ENCODE measurements around the gene ANKEF1.
"Not testable (repeated sequence)": the region's sequence is repeated elsewhere in the genome, so short reads cannot be mapped to it uniquely, and the experiment has no call there.

Gene ANKEF1

DNA sequence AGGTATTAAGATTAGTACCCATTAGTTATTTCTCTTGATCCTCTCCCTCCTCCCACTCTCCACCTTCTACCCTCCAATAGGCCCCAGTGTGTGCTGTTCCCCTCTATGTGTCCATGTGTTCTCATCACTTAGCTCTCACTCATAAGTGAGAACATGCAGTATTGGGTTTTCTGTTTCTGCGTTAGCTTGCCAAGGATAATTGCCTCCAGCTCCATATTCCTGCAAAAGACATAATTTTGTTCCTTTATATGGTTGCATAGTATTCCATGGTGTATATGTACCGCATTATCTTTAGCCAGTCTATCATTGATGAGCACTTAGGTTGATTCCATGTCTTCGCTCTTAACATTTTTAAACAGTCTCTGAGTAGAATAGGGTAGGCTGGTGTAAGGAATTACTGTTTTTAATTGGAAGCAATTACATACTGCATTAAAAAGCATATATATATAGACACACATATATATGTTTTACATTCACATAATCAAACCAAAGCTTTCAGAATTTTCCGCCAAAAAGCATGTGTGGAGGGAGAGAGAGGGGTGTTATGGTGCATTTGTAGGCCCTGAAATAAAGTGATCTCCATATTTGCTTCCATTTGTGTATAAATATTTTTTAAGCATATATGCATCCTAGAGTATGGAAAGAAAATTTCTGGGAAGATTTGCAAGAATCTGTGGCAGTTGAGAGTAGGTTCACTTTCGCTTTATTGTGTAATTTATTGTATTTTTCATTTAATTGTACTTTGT lies 709 bp upstream of the ANKEF1 start:
- no peak for DNase-seq (ENCODE audit: low read depth)

DNA sequence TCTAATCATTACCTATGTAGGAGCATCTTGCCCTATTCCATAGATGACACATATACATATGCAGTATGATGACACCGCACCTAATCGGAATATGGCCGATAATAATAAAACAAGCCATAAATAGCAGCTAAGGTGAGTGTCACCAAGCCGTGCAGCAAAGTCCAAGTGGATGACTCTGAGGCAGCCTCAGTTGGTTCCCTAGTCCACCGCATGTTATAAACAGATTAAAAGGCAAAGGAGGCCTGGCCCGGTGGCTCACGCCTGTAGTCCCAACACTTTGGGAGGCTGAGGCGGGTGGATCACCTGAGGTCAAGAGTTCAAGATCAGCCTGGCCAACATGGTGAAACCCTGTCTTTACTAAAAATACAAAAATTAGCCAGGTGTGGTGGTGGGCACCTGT lies 1.5 kb downstream of the ANKEF1 start:
- not testable (repeated sequence) for DNase-seq (ENCODE audit: low read depth)

DNA sequence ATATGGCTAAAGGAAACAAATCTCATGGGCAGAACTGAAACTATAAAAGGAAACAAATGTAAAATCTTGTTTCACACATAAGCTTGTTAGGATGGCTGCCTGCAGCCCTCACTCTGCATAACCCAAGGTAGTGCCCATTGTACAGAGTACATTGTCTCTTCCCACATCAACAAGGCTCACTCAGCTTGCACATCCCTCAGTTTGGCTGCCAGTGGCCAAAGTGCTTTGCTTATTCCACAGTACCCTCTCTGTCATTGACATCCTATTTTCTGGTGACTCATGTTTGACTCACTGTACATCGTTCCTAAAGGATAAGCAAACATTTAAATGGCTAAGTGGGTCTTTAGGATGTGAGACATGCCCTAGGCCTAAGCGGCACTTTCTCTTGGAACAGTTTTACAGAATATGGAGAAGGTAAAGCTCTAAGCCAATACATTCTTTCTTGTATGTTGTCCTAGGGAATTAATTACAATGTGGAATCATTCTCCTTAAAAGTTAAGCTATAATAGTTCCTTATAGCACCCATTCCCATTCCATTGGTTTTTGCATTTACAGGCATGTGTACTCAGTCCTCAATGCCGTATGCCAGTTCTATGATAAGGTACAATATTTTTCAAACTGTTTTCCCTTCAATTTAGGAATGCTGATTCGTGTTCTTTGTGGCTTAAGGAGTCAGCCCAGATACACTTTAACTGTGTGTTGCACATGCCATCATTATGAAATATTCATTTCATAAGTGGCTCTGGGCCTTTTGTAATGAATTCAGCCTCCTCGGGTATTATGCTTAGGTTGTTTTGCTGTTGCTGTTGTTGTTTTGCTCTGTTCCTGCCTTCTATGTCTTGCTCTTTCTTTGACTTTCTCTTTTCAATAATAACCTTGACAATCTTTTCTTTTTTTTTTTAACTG lies 5.5 kb downstream of the ANKEF1 start:
- DNase-seq (ENCODE audit: low read depth): no peak

DNA sequence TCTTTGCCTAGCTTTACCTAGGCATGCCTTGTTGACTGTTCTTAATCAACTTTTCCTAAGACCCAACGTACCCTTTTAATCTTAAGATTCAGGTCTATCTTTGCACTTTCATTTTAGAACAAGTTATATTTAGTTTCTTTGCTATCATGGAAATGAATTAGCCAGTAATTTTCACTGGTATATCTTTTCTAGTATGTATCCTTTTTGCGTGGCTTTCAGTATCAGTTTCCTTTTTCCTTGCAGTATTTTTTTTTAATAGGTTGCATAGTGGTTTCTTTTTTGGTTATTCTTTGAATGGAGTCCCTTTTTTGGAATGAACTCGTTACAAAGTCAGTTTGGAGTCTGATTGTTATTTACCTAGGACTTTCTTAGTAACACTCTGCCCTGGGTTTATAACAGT lies 7.3 kb downstream of the ANKEF1 start:
- no peak for DNase-seq (ENCODE audit: low read depth)

DNA sequence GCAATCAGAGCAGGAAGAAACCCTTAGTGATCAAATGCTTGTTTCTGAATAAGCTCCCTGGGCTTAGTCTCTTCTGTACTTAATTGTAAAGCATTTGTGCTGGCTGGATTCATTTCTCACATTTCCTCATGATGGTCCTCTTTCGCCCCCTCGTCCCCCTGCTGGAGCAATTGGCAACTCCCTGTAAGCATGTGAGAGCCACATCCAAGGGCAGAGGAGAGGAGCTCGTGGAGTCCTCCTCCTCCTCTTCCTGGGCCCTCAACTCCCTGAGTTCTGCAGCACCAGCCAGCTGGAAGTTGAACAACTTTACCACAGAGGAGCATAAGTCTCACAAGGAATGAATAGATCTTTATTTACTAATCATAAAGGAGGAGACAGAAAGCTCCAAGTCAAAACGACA lies 12.6 kb downstream of the ANKEF1 start:
- DNase-seq (ENCODE audit: low read depth): no peak

DNA sequence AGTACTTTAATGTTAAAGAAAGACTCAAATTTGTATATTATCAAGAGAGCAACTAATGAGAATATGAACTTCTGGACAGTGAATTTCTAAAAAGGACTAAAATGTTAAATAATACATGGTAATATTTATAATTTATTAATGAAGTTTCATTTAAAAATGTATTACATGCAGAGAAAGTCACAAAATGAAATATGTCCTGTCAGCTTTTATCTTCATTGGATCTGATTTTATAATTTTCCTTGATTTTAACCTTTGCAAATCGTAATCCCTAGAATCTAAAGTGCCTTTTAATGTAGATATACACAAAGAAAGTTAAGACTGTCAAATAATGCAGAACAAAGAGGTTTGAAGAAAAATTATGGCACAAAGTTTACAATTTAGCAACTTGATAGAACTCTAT lies 16.4 kb downstream of the ANKEF1 start:
- no peak for DNase-seq (ENCODE audit: low read depth)

DNA sequence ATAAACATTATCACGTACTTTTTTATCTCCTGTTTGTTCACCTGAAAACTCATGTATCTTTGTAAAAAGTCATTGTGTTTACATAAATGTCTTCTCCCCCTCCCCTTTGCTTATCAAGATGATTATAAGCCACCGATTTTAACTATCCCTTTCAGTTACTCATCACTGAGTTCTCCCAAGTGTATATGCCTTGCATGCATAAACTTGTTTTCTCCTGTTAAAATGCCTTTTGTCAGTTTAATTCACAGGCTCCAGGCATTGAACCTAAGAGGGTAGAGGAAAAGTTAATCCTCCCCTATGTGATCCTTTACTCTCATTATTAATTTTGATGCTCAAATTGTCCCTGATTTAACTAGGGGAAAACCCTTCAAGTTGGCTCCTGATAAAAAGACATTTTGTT lies 24.2 kb downstream of the ANKEF1 start:
- no peak for DNase-seq (ENCODE audit: low read depth)

DNA sequence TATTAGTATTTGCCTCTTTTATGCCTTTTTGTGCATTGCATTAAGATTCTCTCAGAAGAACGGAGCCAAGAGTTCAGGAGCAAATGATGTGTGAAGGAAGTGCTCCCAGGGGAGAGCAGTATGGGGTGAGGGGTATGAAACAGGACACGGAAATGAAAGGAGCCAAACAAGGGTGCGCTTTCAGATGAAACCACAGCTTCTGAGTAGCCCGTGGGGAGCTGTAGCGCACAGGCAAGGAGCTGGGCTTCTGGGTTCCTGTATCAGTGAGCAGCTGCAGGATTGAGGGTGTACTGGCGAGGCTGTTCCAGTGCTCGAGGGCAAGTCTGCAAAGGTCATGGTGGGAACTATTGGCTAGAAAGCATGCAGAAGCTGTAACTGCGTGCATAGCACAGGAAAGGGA lies 25.4 kb downstream of the ANKEF1 start:
- no peak for DNase-seq (ENCODE audit: low read depth)

DNA sequence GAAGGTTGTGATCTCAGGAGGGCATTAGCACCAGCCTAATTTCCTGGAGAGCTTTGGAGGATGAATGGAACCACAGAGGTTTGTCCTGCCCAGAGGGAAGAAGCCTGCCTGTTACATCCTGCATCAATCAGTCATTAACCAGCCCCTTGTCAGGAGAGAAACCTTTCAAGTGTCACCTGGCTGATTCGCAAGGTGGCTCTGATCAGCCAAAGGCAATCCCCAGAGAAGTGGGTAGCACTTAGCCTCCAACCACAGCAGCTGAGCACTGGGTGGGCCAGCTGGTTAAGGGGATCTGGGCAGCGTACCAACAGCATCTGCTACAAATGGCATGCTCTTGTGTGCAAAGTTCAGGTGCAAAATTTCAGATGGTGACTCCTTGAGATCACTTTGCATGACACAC lies 26.9 kb downstream of the ANKEF1 start:
- no peak for DNase-seq (ENCODE audit: low read depth)

DNA sequence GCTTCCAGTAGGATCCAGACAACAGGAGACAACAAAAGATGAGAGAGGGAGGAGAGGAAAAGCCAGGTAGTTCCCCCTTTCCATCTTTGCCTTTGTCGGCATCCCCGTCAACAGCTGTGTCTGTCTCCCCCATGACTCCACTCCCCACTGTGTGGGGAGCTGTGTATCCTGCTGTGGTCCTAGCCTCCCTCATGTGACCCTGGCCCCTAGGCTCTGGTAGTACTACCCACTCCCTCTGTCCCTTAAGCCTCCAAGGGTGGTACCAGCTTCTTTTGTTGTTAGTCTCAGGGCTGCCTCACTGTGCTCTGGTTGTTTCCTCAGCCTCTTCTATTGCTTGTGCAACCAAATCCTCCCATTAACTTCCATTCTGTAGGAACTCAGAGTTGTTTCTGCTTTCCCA lies 28.7 kb downstream of the ANKEF1 start:
- no peak for DNase-seq (ENCODE audit: low read depth)

DNA sequence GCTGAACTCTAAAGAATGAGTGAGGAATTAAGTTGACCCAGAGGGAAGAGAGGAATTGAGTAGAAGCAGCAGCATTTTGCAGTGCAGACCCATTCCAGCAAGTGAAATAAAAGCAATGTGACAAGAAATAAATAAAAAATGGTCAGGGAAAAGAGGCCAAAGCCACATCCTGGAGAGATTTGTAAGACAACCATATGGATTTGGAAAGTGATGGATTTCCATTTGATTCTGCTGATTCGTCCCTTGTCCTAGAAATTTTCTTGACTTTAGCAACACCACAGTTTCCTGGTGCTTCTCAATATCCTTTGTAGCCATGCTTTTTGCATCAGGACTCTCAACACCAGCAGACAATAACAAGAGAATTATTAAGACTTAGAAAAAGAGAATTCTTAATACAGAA lies 29.8 kb downstream of the ANKEF1 start:
- DNase-seq (ENCODE audit: low read depth): no peak

DNA sequence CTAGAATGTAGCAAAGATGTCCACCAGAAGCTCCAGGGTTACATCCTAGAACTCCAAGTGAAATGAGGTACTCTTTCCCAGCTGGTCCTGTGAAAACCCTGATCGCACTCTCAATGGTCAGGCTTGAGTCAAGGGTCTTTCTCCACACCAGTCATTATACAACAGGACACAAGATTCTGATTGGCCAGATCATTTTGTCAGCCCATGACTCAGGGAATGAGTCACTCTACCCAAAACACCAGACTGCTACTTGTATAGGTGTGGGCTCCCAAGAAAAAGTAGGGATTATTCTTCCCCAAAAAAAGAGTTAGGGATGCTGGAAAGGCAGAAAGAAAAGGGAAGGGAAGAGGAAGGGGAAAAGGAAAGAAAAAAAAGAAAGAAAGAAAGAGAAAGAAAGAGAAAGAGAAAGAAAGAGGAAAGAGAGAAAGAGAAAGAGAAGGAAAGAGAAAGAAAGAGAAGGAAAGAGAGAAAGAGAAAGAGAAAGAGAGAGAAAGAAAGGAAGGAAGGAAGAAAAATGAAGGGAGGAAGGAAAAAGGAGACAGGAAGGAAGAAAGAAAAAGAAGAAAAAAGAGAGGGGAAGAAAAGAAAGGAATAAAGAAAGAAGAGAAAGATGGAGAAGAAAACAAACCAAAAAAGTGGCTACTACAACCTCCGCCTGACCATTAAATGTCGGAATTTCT lies 30.5 kb downstream of the ANKEF1 start:
- no peak for DNase-seq (ENCODE audit: low read depth)

DNA sequence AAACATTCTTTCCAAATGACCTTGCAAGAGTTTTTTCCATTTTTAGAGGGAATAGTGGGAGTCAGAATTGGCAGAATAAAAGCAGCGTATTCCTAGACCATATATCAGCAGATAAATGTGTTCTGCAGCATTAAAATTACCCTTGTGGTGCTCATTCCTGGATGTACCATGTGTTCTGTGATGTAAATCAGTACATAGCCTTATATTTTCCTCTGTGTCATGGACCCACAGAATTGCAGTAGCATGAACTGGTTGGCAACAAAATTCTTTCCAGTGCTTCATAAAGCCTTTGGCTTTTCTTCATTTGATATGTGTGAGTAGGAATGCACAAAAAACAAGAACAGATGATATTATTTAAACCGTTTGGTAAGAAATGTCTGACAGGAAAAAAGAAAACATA lies 32.5 kb downstream of the ANKEF1 start:
- no peak for DNase-seq (ENCODE audit: low read depth)

DNA sequence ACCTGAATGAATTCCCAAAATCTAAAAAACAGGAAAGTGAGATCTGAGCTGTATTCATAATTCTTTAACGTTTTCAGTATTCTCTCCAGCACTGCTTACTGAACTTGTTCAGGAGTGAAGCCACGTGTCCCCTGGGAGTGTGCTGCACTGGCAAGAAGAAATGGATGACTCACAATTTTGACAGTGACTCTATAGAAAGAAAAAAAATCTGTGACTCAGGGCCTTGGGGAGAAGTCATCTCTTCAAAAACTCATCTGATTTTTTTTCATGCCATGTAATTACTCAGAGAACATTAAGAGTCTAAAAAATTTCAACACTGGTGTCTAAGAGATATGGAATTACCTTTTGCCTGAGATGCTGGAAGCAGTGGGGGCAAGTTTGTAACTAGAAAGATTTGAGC lies 39.7 kb downstream of the ANKEF1 start:
- DNase-seq (ENCODE audit: low read depth): no peak

DNA sequence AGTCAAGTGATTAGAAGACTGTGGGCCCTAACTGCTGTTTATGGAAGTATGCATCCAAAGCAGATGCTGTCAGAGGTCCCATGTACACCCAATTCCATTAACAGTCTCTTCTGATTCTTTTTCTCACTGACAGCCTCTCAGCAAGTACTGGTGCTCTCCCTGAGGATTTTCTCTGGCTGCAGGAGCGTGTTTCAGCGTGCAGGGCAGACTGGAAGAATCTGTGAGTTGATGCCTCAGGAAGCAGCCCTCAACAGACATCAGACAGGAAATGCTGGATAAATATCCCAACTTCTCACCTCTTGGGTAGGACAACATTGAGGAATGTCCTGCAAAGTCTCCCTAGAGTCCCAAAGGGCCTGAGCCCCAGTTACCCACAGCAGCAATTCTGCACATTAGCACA lies 40.8 kb downstream of the ANKEF1 start:
- DNase-seq (ENCODE audit: low read depth): no peak

DNA sequence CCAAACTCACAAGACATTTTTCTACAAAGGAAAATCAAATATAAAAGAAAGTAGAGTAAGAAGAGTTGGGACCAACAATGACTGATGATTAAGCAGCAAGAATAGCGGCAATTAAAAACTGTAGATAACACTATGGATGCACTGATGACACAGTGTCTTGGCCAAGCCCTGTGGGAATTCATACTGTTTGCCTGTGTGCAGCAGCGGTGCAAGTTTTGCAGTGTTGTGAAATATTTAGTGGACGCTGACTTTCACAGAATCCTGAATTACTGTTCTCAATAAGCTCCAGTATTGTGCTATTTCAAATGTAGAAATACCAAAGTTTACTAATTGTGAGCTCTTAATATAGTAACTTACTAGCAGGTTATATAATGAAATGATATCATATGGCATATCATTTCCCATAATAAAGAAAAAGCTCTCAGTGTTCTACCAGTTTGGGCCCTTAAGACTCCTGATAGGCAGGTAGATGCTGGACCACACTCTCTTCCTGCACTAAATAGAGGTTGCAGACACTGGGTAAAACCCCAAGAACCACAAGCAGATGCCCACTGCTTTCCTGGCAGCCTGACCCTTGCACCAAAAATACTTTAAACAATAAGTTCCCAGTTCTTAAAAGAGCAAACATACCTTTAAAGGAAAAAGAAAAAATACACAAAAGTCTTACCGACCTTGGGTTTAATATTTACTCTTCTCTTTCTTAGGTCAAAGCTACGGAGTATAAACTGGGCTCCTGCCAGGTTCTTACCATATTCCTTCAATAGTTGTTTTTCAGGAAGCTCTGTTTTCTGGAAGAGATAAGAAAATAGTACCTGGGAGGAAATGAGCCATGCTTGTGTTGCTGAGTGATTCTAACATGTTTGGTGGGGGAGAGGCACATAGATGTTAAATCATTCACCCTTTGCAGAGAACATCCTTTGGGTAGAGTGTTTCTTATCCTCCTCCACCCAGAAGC lies 41.6 kb downstream of the ANKEF1 start:
- no peak for DNase-seq (ENCODE audit: low read depth)

DNA sequence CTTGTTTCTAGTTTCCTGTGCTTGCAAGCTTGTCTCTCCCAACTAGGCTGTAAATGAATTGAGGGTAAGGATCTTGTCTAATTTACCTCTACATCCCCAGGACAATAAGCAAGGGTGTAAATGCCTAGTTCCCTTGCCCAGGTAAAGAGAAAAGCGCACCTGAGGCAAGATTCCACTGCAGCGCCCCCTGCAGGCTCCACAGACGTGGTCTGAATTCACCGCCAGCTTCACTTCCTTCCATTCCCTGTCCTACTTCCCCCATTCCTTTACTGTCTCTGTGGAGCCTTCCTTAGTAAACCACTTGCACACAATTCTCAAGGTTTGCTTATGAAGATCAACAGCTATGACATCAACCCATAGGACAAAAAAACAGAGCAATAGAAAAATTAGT lies 42.3 kb downstream of the ANKEF1 start:
- DNase-seq (ENCODE audit: low read depth): no peak

DNA sequence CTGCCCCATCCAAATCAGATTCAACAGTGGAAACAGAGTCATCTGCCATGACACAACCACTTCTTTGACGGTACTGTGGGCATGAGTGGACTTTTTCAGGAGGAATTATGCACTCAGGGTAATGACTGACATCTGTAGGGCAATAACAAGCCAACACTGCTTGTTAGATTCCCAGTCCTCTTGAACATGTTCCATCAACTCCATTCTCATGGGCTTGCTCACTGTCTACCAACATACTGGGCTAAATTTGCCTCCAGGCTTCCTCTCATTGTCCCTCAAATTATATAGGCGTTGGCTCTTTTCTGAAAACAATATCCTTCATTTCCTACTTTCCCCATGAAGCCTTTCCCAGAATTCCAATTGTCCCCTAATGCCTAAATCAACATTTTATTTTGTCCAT lies 43.1 kb downstream of the ANKEF1 start:
- no peak for DNase-seq (ENCODE audit: low read depth)

DNA sequence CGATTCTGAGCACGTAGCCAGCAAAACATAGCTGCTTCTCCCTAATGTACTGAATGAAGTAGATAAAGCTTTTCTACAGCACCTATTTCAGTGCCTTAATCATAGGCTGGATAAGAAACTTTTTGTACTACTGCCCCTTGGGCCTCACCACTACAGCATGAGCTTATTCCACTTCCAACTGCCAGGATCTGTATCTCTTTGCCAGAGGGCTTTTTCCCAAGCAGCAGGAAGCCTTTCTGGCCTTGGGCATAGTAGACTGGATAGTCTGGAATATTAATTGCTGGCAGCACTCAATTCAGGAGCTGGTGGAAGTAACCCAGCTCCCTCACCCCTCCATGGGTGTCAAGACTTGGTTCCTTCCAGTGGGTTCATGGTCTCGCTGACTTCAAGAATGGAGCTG lies 43.6 kb downstream of the ANKEF1 start:
- DNase-seq (ENCODE audit: low read depth): no peak

DNA sequence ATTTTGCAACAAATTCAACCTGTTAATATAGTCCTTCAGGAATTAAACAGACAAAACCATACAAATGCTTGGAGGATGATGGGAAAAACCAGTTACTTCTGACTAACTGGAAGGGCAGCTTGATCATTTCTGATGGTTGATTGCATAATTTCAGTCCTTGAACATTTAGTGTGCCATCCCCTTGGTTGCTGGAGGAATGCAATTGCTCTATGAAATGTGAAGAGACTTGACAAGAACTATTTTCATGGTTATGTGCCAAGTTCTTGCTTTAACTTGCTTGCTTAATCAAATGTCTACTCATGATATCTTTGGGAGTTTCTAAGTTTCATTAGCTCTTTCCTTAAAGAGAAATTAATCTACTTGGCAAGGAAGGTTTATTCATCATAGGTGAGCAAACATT lies 45.2 kb downstream of the ANKEF1 start:
- DNase-seq (ENCODE audit: low read depth): no peak

DNA sequence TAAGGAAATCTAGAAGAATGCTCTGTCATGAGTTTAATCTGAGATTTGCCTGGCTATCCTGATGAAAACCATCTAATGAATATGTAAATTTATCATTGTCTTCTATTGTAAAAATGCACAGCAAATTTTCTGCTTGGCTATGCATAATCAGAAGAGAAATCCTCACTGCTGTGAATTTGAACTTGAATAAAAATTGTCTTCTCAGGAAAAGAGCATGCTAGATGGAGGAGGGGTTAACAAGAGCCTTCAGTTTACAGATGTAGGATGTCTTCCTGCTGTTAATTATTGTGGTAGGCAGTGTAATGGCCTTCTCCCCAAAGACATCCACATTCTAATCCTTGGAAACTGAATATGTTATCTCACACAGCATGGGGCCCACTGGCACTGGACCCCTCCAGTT lies 45.8 kb downstream of the ANKEF1 start:
- DNase-seq (ENCODE audit: low read depth): no peak

All from stimulated activated CD8-positive, alpha-beta memory T cell treated with anti-CD3 and anti-CD28 coated beads, Interleukin-4, amount 100 ng/mL, for 24 hours (primary cell).